Upper lobe of left lung (tissue), 4 donors: ENCODE results near the gene BRI3BP.

Experiments used
- CTCF ChIP-seq, 6 experiments: fragments of 450-650 bp in 4 of 6; fragments of 200-600 bp in 2 of 6; sonication (generic) in 2 of 6; IDR thresholded peaks; one replicate each; pipeline ENCODE4 v1.5.1; 2016 to 2019; ENCODE audit warnings: antibody characterized with exemption in 6 of 6
- EP300 ChIP-seq, 4 donors: sonication (generic); formaldehyde crosslinking; IDR thresholded peaks; one replicate each; pipeline ENCODE4 v1.5.1; 2017; ENCODE audit warnings: antibody characterized with exemption in 4 of 4, control low read depth in 2 of 4

GRCh38 chr12:125025606-125026235, 32.3 kb downstream of the BRI3BP start:
- TF ChIP-seq EP300 (IDR thresholded peaks at IDR 0.05): no peak
- TF ChIP-seq CTCF (IDR thresholded peaks at IDR 0.05): no peak
